B cell (primary cell): Measurements from ENCODE around the gene FGD4. TPM values are rescaled to one million over a fixed set of nuclear protein-coding genes. Genes with fewer than 3 reads are reported as not detected.

Source experiments
- ATAC-seq: fragments of 200-7000 bp; cut with Tn5 transposase; one replicate; pipeline ENCODE4 v1.10.0; 2021; ENCODE audit warnings: low read depth, mild to moderate bottlenecking, moderate number of reproducible peaks, moderate library complexity
- CTCF ChIA-PET: fragments of 350-600 bp; sonication (Branson Sonifier 250); formaldehyde crosslinking; loops from one replicate; lab custom pipeline; 2021; ENCODE audit warnings: antibody characterized with exemption, inconsistent platforms; lab: Charles Lee
- POLR2A ChIA-PET: fragments of 350-600 bp; sonication (Branson Sonifier 250); formaldehyde crosslinking; loops from one replicate; lab custom pipeline; 2021; ENCODE audit warnings: antibody characterized with exemption; lab: Charles Lee
- DNase-seq: peaks from one replicate; pipeline ENCODE4 v3.0.0; 2013
- H2AFZ ChIP-seq: 2 replicates; pipeline ENCODE4 v1.6.1; 2012; ENCODE audit warnings: mild to moderate bottlenecking, low read depth, low read length; ENCODE audit not compliant: insufficient read depth, poor library complexity, severe bottlenecking
- H3K27ac ChIP-seq, 2 donors: 1 replicate in 1 of 2; 2 replicates in 1 of 2; pipeline ENCODE4 v1.5.1; 2012 to 2013; ENCODE audit warnings: low read length in 2 of 2, mild to moderate bottlenecking in 2 of 2, moderate library complexity in 1 of 2
- H3K27me3 ChIP-seq, 4 experiments: fragments of 200-600 bp in 1 of 4; sonication (generic) in 1 of 4; replicated peaks in 1 of 4; 1 replicate in 2 of 4; 2 replicates in 2 of 4; pipeline versions ENCODE4 v1.6.1 to v1.7.0; 2013 to 2016; ENCODE audit warnings: low read length in 3 of 4, mild to moderate bottlenecking in 2 of 4, mixed read lengths in 1 of 4, moderate library complexity in 1 of 4; ENCODE audit not compliant: insufficient read depth in 4 of 4, control insufficient read depth in 3 of 4; ENCODE audit errors: control extremely low read depth in 1 of 4
- H3K36me3 ChIP-seq, 2 experiments: replicated peaks in 1 of 2; 1 replicate in 1 of 2; 2 replicates in 1 of 2; pipeline versions ENCODE4 v1.6.1 to v1.7.1; 2013; ENCODE audit warnings: low read length in 1 of 2; ENCODE audit not compliant: insufficient read depth in 2 of 2, control insufficient read depth in 1 of 2; ENCODE audit errors: control extremely low read depth in 1 of 2, extremely low read depth in 1 of 2
- H3K4me1 ChIP-seq, 2 donors: fragments of 200-600 bp in 1 of 2; sonication (generic) in 1 of 2; 1 replicate in 1 of 2; 2 replicates in 1 of 2; pipeline versions ENCODE4 v1.5.1 to v1.6.1; 2013 to 2017; ENCODE audit warnings: low read length in 2 of 2; ENCODE audit not compliant: control insufficient read depth in 2 of 2, insufficient read depth in 2 of 2
- H3K4me2 ChIP-seq: replicated peaks from 2 replicates; pipeline ENCODE3; 2012; ENCODE audit warnings: mild to moderate bottlenecking, low read depth, low read length; ENCODE audit not compliant: poor library complexity, severe bottlenecking
- H3K4me3 ChIP-seq, 5 experiments: fragments of 200-600 bp in 1 of 5; sonication (generic) in 1 of 5; 1 replicate in 3 of 5; 2 replicates in 2 of 5; pipeline versions ENCODE4 v1.5.1 to v1.7.0; 2011 to 2016; ENCODE audit warnings: low read length in 4 of 5, mild to moderate bottlenecking in 4 of 5, low read depth in 2 of 5, control low read depth in 1 of 5, moderate library complexity in 1 of 5; ENCODE audit not compliant: insufficient read depth in 1 of 5; ENCODE audit errors: control extremely low read depth in 1 of 5, extremely low read depth in 1 of 5
- H3K79me2 ChIP-seq: fragments of 200-600 bp; sonication (generic); one replicate; pipeline ENCODE4 v1.6.0; 2016; ENCODE audit warnings: low read length; ENCODE audit not compliant: control insufficient read depth, insufficient read depth
- H3K9ac ChIP-seq: fragments of 200-600 bp; sonication (generic); 2 replicates; pipeline ENCODE4 v1.6.1; 2017; ENCODE audit warnings: mild to moderate bottlenecking, low read length, moderate library complexity
- H3K9me3 ChIP-seq, 3 donors: one replicate each; pipeline versions ENCODE4 v1.6.1 to v1.7.1; 2013; ENCODE audit warnings: low read length in 2 of 3; ENCODE audit not compliant: control insufficient read depth in 2 of 3, insufficient read depth in 1 of 3; ENCODE audit errors: control extremely low read depth in 1 of 3
- H4K20me1 ChIP-seq: 2 replicates; pipeline ENCODE4 v1.6.0; 2012; ENCODE audit warnings: mild to moderate bottlenecking, low read length; ENCODE audit not compliant: insufficient read depth, control insufficient read depth, poor library complexity, severe bottlenecking
- H3K27ac Mint-ChIP-seq: one replicate; pipeline ENCODE4 v1.8.0; 2021; ENCODE audit warnings: mixed read lengths
- H3K27me3 Mint-ChIP-seq: one replicate; pipeline ENCODE4 v1.8.0; 2021; ENCODE audit warnings: mixed read lengths
- H3K4me1 Mint-ChIP-seq: one replicate; pipeline ENCODE4 v1.8.0; 2021; ENCODE audit warnings: mixed read lengths
- H3K4me3 Mint-ChIP-seq: one replicate; pipeline ENCODE4 v1.8.0; 2021; ENCODE audit warnings: mixed read lengths
- H3K9me3 Mint-ChIP-seq: one replicate; pipeline ENCODE4 v1.8.0; 2022; ENCODE audit warnings: mixed read lengths; ENCODE audit not compliant: insufficient read depth
- CTCF ChIP-seq: fragments of 200-600 bp; IDR thresholded peaks from one replicate; pipeline ENCODE4 v1.8.0; 2022; ENCODE audit warnings: antibody characterized with exemption, mild to moderate bottlenecking
- EZH2 ChIP-seq: IDR thresholded peaks from 2 replicates; pipeline ENCODE4 v1.6.1; 2012; ENCODE audit warnings: borderline replicate concordance, low read depth, mild to moderate bottlenecking, moderate library complexity, low read length; ENCODE audit not compliant: insufficient read depth, poor library complexity, severe bottlenecking
- WGBS: methylation state at CpG from one replicate; pipeline ENCODE4 v1.1.5; 2013; ENCODE audit warnings: missing lambda C conversion rate; ENCODE audit not compliant: insufficient coverage; 5-methylcytosine and 5-hydroxymethylcytosine counted together
- intact Hi-C: fragments of 100-400 bp; cut with micrococcal nuclease; formaldehyde crosslinking; loops from one replicate; pipeline ENCODE4 v1.10.0; 2022
- polyA plus RNA-seq: library from polyadenylated mRNA; depleted of rRNA; stranded (reverse); fragments of >200 nt; gene quantifications from 2 replicates; pipeline ENCODE4 v1.2.3, GENCODE V29; 2012
- total RNA-seq, 2 donors: library from RNA; stranded (reverse); fragments of 120-200 nt in 1 of 2; gene quantifications; 1 replicate in 1 of 2; 2 replicates in 1 of 2; pipeline versions ENCODE4 v1.2.3 to v1.2.4, GENCODE V29; 2013 to 2022

Gene FGD4
- total and polyA plus RNA-seq, 2 donors (not counting 1 experiment from before 2014, with no cell fraction given): 2.1 to 2.8 TPM

- no peaks in the 10 kb centered on the region for H3K36me3 ChIP-seq
- no peak overlapping the region for H3K4me2 ChIP-seq
- no peak for TF ChIP-seq CTCF
- no peak for TF ChIP-seq EZH2
- DNase-seq: no peak
- Mint-ChIP-seq H3K4me1 (peaks cover 60% of the 10 kb centered on the region), H3K27ac (no peak overlapping the region), H3K9me3 (no peaks in the 10 kb centered on the region), H3K4me3 (peak overlapping the region; percentile 15), H3K27me3 (no peaks in the 10 kb centered on the region)
- no peaks in the 10 kb centered on the region for H4K20me1 ChIP-seq
- no peaks in the 10 kb centered on the region for H3K79me2 ChIP-seq
- peaks cover 42 to 44% of the 10 kb centered on the region in 2 donors for H3K4me1 ChIP-seq
- ATAC-seq: no peak
- no peaks in the 10 kb centered on the region for H3K9me3 ChIP-seq
- CTCF ChIA-PET: no interaction called here
- no peaks in the 10 kb centered on the region for H3K27me3 ChIP-seq
- POLR2A ChIA-PET: no interaction called here
- intact Hi-C loops: no loop called here
- H3K27ac ChIP-seq: no peak overlapping the region
- H2AFZ ChIP-seq: no peak overlapping the region
- WGBS: no CpG with 5 or more reads among the region's 5 CpGs
- H3K4me3 ChIP-seq: no peak overlapping the region
- no peak overlapping the region for H3K9ac ChIP-seq
Observed at GRCh38 chr12:32478858-32479725, 79.7 kb downstream of the FGD4 start.

GRCh38 chr12:32482226-32482625 lies 82.9 kb downstream of the FGD4 start:
- DNase-seq: peak; percentile 47
- H2AFZ ChIP-seq: peak overlapping the region; percentile 8
- H3K79me2 ChIP-seq: no peaks in the 10 kb centered on the region
- ChIA-PET CTCF (interaction anchor here (0.6 kb wide), 2 partner anchors 196 to 1077 kb away, joined by 3 to 4 read pairs; no protein-coding TSS in a partner anchor), POLR2A (interaction anchor here (0.6 kb wide), 1 partner anchor 103 kb away, joined by 5 read pairs; no protein-coding TSS in a partner anchor)
- TF ChIP-seq EZH2 (no peak), CTCF (no peak)
- peak overlapping the region; percentile 44 for H3K9ac ChIP-seq
- peak; percentile 53 for ATAC-seq
- peak overlapping the region; percentile 63 for H3K4me2 ChIP-seq
- no peaks in the 10 kb centered on the region for H3K9me3 Mint-ChIP-seq
- H3K27me3 Mint-ChIP-seq: no peaks in the 10 kb centered on the region
- peak overlapping the region; percentile 74 for H3K4me3 Mint-ChIP-seq
- H3K27me3 ChIP-seq: no peaks in the 10 kb centered on the region
- intact Hi-C loops: loop anchor here (10.0 kb wide), 1 partner anchor 53 kb away; no protein-coding TSS in a partner anchor
- no peaks in the 10 kb centered on the region for H3K36me3 ChIP-seq
- peak overlapping the region; percentile 42 for H3K27ac Mint-ChIP-seq
- peak overlapping the region in 3 of 5 experiments; percentile 15 to 35 (median 34) for H3K4me3 ChIP-seq
- H3K9me3 ChIP-seq: no peaks in the 10 kb centered on the region
- H3K4me1 ChIP-seq: peaks cover 39 to 44% of the 10 kb centered on the region in 2 donors
- H3K4me1 Mint-ChIP-seq: peaks cover 47% of the 10 kb centered on the region
- no peaks in the 10 kb centered on the region for H4K20me1 ChIP-seq
- no CpG with 5 or more reads among the region's 3 CpGs for WGBS
- peak overlapping the region in 1 of 2 donors; percentile 52 for H3K27ac ChIP-seq
